ENCODE measurements around the gene PRICKLE2.

The PRICKLE2 gene

DNA sequence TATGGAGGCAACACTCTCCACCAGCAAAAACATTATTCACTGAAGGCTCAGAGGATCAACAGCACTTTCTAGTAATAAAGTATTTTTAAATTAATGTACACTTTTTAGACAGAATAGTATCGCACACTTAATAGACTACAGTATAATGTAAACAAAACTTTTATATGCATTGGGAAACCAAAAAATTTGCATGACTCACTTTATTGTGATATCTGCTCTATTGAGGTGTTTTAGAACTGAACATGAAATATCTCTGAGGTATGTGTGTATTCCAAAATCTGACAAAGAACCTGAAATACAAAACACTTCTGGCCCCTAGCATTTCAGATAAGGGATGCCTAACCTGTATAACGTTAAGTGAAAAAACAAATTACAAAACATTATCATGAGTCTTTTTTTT lies 99.7 kb downstream of the PRICKLE2 start:
- no peak for DNase-seq

DNA sequence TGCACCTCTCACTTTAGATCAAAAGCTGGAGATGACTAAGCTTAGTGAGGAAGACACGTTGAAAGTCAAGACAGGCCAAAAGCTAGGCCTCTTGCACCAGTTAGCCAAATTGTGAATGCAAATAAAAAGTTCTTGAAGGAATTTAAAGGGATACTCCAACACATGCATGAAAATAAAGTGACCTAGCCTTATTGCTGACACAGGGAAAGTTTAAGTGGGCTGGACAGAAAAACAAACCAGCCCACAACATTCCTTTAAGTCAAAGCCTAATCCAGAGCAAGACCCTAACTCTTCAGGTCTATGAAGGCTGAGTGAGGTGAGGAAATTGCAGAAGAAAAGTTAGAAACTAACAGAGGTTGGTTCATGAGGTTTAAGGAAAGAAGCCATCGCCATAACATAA lies 101.3 kb downstream of the PRICKLE2 start:
- DNase-seq = no peak

DNA sequence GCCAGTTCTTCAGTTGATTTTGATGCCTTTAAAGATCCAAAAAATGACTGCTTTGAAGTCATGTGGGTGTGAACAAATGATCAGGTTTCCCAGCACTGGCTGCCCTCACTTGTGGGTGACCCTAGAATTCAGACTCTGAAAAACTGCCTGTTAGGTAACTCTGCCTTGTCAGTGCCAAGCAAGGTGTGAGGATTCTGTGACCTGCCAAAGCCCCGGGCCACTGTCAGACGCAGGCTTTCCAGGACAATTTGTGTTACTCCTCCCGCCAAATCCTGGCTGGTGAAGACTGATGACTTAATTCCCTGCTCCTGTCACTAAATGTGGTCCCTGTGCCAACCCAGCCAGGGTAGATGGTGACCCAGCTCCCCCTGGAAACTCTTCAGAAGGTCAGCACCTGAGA lies 102.8 kb downstream of the PRICKLE2 start:
- no peak for DNase-seq

DNA sequence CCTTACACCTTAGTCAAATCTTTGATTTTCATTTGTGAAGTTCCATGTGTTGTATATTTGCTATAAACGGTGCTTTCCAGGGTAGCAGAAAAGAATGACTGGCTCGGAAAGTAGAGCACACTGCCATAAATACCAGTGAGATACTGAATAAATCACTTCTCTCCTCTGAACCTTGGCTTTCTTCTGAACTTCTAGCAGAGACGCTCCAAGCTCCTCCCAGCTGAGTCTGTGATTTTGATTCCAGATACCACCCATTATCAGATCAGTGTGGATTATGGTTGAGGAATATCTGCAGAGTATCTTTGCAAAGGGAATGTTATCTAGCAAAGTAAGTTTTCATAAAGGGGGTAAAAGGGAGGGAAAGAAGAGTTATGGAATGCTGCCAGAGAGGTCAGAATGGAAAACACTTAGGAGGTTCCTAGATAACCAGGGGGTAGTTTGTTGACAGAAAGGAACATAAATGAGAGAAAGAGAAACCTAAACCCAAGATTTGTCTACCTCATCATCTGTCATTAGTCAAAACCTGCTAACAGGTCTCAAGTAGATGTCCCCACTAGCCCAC lies 103.4 kb downstream of the PRICKLE2 start:
- no peak for DNase-seq

DNA sequence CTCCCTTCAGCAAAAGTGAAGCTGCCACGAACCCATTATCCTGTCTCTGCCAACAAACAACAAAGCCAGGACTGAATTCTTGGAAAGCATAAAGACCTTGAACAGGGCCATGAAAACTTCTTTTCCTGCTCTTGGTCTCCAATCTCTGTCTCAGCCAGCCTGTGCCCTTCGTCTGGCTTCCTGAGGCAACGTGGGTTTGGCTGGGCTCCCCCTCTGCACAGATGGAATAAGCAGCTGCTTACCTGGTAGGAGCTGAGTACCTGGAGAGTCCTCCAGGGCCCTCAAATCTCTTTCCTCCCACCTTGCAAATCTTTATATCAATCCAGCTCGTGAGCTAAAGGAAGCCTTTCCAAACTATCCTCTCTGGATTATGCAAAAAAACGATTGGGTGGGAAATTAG lies 104.4 kb downstream of the PRICKLE2 start:
- DNase-seq = no peak

DNA sequence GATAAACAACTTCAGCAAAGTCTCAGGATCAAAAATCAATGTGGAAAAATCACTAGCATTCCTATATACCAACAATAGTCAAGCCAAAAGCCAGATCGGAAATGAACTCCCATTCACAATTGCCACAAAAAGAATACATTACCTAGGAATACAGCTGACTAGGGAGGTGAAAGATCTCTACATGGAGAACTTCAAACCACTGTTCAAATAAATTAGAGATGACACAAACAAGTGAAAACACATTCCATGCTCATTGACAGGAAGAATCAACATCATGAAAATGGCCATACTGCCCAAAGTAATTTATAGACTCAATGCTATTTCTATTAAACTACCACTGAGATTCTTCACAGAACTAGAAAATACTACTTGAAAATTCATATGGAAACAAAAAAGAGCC lies 107.8 kb downstream of the PRICKLE2 start:
- no peak for DNase-seq

DNA sequence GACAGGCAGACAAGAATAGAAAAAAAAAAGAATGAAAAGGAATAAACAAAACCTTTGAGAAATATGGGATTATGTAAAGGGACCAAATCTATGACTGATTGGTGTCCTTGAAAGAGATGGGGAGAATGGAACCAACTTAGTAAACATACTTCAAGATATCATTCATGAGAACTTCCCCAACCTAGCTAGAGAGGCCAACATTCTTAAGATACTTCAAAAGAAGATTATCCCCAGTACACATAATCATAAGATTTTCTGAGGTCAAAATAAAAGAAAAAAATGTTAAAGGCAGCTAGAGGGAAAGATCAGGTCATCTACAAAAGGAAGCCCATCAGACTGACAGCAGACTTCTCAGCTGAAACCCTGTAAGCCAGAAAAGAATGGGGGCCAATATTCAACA lies 110.6 kb downstream of the PRICKLE2 start:
- no peak for DNase-seq

DNA sequence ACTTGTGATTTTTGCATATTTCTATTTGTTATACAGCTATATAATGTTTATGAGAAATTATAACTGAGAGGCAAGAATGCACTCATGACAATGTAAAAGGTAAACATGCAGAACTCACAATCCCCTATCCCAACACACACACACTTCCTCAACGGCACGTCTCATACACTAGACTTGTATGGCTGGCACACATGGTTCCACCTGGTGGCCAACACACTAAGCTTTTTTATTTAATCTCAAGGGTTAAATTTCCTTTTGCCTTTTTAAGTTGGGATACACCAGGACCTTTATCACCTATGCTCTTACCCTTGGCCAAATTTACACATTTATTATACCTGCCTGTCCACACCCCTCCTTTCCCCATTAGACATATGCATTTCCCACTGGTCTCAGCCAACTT lies 113.4 kb downstream of the PRICKLE2 start:
- DNase-seq = no peak

DNA sequence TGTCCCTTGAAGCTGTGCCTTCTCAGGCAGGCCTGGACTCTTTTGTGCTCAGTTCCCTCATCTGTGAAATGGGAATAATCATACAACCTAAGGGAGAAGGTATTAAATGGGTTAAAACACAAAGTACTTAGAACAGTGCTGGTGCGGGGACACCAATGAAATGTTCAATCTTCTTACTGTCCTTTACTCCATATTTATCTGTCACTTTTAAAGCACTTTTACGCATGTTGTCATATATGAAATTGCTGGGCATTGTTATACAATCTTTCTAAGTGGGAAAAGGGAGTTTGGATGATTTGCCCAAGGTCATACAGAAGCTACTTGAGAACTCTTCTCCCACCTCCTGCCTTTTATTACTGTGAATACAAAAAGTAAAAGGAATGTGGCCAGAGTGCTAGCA lies 114.2 kb downstream of the PRICKLE2 start:
- no peak for DNase-seq

DNA sequence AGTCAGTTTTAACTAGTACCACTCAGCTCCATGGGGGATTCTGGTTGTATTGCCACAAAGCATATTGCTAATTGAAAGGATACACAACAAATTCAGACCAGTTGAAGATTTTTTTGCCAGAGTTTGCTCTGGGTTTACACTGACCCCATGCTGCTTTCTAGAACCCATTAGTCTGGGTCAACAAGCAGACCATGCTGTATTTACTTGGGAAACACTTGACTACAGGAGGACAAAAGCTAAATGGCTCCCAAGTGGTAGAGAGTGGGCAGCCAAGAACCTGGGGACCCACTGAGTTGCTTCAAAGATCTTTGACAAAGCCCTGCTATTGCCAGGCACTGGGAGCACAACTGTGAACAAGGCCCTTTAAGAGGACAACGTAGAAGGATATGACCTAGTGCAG lies 115.2 kb downstream of the PRICKLE2 start:
- no peak for DNase-seq

DNA sequence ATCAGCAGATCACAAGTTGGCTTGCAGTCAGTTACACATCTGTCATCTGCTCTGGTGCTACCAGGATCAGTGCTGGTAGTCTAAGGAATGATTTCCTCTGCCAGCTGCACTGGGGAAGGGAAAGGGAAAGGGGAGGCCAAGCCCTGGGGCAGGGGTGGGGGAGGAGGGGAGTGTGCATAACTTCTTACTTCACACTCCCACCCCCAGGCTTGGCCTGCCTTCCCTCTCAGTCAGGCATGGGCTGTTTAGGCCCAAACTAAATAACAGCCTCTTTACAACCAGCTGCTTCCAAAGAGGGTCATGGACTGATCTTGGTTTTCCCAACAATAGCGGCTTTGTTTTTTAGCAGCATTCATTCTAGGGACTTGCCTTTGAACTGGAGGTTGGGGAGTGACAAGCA lies 115.8 kb downstream of the PRICKLE2 start:
- no peak for DNase-seq

DNA sequence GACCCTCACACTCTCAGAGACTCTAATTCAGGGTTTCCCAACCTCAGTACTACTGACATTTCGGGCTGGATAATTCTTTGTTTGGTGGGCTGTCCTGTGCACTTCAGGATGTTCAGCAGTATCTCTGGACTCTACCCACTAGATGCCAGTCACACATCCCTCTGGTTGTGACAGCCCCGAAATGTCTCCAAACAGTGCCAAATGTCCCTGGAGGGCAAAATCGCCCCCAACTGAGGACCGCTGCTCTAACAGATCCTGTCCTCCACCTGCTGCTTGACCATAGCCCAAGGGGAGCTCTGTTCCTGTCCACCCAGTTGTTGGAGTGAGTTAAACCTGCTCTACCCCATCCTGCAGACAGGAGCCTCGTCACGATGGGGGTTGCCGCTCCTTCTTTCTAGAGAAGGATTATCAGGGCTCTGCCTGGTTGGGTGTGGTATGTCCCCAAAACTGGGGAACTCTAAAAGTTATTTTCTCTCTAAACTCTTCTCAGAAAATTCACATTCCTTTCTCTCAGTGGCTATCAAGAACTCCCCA lies 116.4 kb downstream of the PRICKLE2 start:
- no peak for DNase-seq

DNA sequence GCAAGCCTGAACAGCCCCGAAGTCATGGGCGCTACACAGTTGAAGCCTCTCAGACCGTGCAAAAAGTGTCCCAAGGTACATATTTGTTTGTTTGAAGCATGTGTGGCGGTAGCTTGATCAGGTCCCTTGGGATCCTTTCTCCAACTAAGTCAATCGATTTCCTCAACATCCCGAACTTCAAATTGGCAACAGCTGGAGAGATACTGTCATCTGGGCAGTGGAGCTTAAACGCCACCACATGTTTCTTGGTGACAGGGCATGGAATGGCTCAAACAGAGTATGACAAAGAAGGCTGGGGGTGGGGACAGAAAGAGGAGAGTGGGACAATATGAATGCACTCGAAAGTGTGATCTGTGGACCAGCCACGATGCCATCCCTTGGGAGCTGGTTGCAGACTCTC lies 117.0 kb downstream of the PRICKLE2 start:
- DNase-seq = no peak

DNA sequence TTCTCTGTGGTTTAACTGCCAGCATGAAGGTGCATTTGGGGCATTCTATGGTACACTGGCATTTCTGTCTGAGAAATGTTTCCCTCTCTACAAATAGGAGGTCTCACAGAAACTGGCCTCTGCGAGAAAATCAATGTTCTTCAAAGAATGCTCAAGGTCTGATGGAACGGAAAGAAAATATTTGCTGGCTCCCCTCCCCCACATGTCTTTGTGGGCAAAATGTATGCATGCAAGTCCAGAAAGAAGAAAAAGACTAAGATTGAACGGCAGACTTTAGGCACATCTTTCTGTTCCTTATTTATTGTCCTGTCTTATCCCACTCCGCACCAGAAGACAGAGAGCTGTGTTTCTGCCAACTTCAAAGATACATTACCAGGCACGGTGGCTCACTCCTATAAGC lies 118.1 kb downstream of the PRICKLE2 start:
- no peak for DNase-seq

DNA sequence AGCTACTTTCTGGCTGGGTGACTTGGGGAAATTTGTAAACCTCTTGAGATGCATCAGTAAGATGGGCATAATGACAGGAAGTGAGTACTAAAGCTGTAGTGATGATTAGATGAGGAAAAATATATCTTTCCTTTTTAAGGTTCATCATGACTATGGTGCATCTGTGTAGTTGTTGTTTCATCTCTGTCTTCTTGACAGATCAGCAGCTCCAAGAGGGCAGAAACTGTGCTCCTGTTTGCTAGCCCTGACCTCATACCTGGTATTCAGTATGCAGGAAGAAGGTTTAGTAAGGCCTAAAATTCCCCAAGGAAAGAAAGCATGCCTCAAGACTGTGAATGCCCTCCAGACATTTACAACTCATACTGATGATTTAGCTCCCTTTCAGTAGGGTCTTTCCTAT lies 119.5 kb downstream of the PRICKLE2 start:
- no peak for DNase-seq

DNA sequence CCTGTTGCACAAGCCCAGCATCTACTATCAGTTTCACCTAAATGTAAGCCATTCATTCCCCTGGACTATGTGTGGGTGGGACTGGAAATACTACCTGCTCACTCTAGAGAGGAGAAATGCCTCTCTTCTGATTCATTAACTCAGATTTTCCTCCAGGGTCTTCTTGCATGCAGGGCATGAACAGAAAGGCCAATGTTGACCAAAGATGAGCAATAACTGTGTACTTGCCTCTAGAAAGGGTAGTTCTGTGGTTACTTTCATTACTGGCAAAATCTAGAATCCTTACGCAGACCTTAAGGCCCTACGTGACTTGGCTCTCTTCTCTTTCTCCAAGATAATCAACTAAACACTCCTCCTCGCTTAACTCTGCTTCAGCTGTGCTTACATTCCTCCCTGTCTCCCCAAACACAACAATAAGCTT lies 120.6 kb downstream of the PRICKLE2 start:
- DNase-seq = no peak

DNA sequence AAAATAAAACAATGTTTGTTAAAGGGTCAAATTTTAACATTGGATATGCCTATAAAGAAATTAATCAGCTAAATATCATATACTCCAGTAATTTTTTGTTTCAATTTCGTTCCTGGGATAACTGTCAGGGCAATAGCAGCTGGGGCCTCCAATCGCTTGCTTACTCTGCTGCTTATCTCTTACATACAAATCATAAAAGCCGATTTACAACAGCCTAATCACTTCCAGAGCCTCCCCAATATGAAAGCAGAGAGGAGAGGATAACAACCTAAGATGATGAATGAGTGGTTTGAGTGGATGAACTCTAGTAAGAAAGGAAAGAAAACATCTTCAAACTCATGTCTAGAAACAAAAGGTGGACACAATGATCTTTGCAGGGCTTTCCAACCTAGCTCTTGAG lies 121.3 kb downstream of the PRICKLE2 start:
- DNase-seq = no peak

DNA sequence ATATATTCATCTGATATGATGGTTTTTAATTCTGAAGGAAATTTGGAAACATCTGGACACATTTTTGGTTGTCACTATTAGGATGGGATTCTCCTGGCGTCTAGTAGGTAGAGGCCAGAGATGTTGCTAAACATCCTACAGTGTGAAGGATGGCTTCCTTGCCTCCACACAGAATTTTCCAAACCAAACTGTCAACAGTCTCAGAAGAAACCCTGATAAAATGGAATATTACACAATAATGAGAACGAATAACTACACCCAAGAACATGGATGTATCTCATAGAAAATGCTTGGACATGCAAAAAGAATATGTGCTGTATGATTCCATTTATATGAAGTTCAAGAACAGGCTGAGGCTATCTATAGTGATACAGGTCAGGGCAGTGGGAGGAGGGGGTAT lies 122.1 kb downstream of the PRICKLE2 start:
- no peak for DNase-seq

DNA sequence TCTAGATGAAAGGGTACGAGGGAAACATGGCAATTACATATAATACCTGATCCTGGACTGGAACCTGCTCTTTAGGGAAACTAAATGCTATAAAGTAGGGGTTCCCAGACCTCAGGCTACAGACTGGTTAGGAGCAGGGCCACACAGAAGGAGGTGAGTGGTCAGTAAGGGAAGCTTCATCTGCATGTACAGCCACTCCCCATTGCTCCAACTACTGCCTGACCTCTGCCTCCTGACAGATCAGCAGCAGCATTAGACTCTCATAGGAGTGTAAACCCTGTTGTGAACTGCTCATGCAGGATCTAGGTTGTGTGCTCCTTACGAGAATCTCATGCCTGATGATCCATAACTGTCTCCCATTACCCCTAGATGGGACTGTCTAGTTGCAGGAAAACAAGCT lies 123.1 kb downstream of the PRICKLE2 start:
- DNase-seq = no peak

DNA sequence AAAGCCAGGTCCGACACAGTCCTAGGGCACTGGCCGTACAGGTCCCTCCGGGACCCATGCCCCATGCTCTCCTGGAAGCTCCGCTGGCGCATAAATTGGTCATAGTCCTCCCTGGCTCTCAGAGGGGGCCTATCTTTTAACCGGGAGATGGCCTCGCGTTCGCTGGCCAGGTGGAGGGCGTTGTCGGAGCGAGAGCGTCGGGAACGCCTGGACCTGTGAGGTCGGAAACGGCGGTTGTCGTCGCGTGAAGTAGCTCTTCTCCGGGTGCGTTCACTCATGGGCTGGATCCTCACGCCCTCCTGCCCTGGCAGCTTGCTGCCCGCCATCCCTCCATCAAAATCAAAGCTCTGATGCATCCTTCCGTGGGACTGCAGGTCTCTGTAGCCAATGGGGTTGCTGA lies 126.0 kb downstream of the PRICKLE2 start:
- no peak for DNase-seq

DNA sequence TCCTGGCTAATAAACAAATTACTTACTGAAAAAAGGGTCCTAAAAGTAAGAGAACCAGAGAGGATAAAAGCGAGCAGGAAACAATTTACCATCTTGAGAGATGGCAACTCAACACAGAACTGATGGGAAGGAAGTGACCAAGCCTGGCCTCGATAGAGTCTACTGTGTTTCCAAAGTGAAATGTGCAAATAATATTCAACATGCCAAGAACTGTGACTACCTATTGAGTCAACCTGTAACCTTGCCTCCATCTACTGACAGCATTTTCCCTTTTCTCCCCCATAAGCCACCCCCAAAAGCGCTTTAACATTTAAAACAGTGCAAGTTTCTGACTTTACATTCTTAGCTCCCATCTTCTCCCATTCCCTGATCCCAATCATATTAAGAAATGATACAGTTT lies 126.6 kb downstream of the PRICKLE2 start:
- no peak for DNase-seq

DNA sequence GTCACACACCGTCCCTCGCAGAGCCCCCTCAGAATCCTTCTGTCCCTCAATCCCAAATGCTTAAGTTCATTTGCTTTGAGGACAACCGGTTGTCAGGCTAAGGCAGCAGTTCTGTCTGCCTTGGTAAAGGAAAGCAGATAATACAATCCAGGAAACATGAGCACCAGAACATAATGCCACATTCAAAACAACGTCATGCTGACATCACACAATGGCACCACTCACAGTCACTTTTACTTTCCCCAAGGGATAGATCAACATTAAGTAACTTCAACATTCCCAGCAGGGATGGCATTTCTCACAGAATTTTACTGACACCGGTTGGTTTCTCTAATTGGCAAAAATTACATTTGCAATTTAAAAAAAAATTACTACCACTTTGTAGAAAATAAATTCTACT lies 127.3 kb downstream of the PRICKLE2 start:
- DNase-seq = no peak

DNA sequence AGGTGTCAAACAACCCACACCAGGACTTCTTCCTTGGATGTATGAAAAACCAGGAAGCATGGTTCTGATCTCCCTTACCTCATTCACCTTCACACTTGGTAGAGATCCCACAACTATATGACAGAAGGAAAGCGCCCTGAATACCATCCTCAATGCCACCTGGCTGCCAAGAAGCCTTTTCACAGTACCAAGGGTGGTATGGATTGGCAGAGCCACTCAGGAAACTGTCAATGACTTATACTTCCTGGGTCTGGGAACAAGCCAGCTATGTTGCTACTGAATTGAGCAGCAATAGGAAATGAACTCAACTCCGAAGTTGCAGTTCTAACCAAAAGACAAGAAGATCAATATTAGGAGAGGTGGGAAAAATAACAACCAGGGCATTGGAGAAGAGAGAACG lies 129.5 kb downstream of the PRICKLE2 start:
- DNase-seq = no peak

DNA sequence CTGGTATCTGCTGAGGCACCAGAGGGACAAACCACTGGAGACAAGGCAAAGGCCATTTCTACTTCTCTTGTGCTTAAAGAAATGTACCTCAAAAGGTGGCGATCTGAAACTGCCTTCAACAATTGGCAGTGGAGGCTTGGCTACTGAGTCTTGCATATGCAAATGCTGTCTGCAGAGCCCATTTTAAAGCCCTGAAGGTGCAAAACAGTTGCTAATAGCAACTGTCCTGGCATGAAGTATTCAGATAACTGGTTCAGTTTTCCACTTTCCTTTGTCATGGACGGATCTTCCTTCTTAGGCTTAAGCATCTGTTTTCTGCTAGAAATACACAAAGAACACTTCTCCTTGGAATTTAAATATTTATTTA lies 130.6 kb downstream of the PRICKLE2 start:
- no peak for DNase-seq

DNA sequence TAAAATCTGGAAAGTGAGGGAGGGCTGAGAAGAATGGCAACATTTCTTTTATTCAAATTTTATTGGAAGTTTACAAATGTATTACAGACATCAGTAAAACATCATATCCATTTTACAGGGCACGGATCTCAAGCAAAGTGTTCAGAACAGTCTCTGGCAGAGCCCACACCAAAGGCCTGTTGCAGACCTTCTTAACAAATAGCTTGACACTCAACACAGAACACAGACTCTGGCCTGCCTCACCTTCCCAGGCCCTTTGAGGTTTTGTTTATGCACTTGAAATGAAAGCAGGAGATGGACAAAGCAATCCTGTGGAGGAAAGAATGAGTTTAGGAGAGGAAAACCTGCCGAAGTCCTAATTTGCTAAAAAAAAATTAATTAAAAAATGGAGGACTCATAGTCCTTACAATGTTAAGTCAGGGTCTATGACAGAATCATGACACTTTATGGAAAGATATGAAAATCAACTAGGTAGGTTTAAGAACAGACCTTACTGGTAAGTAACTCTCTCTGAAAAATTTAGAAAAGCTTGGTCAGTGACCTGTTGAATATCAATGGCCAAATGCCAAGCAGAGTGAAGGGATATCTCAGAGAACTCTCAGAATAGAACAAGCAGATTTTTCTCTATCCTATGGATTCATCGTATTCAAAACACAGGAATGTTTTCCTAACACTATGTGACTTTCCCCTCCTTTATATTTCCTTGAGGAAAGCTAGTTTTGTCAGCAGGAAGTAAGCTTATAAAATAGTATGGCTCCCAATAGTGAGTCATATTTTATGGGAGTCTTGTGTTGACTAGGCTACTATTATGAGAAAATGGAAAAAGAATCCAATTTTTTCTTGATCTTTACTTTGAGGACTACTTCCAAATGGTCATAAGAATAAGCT lies 131.2 kb downstream of the PRICKLE2 start:
- no peak for DNase-seq

All from NCI-H510A (cell line).